ENCODE data around the gene GBGT1.

GBGT1 gene

DNA sequence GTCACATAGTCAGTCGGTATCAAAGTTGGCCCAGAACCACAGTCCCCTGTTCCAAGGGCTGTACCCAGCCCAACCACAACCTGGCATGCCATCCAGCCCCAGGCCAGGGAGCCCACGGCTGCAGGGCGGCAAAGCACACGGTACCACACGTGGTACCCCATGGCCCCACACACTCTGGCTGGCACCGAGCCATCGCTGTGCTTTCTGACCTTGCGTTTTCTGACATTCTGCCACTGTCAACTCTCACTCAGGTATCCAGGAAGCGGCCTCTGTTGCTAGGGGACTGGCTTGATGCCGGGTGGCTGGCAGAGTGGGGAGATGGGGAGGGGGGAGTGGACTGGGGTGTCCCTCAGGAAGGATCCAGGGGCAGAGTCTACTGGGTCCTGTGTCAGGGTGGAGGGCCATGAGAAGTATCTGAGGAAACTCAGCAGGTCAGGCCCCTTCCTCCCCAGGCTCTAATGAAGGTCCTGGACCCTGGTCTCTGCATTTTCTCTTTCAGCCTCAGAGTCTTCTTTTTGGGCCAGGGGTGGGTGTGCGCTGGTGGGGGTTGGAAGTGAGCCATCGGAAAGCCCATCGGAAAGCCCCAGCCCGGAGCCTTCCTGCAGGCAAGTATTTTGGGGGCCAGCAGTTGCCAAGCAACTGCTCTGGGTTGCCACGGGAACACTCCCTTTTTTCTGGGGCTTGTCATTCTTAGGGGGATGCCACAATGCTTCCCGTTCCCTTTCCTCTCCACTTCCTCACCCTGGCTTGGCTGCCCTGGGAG lies 21.7 kb downstream of the GBGT1 start:
- peak; percentile 37 for DNase-seq

DNA sequence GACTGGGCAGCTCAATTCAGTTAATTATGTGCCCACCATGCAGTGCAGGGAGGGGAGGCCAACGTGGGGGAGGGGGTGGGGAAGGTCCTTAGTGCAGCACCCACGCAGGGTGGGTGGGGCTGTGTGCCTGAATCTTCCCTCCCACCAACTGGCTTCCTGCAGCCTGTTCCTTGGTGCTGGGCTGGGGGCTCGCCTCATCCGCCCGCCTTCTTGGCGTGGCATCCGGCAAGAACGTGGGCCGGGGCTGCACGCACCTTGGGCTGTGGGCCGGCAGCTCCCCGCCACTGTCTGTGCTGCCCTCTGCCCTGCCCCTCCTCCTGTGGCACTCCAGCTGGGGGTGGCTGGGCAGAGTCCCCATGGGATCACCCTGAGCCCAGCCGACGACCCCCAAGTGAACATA lies 23.1 kb downstream of the GBGT1 start:
- no peak for DNase-seq

DNA sequence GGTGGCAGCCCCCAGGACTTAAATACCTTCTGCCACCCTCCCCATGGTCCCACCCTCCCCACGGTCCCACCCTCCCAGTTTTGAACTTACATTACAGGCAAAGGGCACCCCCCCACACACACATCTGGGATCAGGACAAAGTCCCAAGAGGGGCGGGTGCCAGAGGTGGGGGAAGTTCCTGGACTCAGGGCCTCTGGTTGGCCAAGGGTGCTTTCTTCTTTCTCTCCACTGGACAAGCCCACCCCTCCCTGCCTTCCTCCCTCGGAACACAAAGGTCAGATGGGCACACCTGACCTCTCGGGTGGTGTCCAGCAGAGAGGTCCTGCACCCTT lies 23.6 kb downstream of the GBGT1 start:
- DNase-seq = no peak

DNA sequence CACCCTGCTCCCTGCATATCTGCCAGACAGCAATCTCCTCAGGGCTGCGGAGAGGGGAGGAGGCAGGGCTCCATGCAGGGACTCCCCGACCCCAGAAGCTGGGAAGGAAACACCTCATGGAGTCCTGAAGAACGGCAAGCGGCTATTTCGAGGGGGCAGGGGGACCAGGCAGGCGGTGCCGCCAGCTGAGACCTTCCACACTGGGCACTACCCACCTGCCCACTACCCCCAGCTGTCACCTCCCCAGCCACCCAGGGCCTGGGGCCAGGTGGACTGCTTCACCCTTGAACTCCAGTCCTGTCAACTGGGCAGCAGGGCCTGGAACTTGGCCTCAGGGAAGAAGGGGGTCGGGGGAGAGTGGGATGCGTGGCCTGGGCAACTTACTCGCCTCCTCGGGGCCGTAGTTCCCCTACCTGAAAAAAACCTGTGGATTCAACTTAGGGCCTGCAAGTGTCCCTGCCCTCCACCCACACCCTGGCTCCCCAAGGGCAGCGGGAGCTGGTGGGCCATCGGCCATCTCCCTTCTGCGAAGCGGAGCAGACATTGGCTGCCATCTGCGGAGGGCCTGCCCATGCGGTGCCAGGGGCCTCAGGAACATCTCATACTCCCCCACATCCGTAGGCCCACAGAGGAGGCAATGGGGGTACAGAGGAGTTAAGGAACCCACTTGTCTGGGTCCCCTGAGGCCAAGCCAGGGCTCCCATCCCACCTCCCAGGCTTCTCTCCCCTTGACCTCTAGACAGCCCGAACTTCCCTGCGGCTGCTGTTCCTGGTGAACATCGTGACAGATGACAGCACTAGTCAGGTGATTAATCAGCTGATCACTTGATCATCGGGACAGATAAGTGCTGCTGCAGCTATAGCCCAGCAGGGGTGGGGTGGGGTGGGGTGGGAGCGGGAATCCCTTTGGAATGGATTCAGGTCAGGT lies 24.2 kb downstream of the GBGT1 start:
- no peak for DNase-seq

DNA sequence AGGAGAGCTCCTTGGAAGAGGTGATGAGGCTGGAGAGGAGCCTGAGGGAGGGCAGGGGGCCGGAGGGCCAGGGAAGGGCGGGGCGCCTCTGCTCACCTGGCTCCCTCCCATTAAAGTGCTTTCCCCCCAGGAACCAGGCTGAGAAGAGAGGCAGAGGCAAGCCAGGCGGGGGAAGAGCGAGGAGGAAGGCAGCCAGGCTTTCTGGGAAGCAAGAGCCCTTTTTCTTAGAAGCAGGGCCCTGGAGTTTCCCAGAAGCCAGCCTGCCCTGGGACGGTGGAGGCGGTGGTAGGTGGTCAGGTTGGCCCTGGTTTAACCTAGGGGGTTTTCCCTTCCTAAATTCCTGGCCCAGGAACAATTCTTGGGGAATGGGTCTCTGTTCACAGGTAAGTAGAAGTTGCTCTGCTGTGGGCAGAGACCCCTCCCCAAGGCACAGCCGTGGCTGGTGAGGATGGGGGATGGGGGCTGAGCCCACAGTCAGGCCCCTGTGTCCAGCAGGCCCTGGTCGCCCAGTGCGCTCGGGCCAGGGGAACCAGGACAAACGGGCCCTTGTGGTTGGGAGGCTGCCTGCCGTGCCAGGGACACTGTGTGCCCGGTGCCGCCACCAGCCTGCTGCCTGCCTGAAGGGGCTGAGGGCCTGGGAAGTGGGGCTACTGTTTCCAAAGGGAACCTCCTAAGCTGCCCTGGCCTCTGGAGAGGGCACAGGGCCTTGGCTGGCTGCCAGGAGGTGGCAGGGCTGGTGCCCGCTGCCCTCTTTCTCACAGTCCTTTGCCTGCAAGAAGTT lies 26.1 kb downstream of the GBGT1 start:
- DNase-seq = no peak

DNA sequence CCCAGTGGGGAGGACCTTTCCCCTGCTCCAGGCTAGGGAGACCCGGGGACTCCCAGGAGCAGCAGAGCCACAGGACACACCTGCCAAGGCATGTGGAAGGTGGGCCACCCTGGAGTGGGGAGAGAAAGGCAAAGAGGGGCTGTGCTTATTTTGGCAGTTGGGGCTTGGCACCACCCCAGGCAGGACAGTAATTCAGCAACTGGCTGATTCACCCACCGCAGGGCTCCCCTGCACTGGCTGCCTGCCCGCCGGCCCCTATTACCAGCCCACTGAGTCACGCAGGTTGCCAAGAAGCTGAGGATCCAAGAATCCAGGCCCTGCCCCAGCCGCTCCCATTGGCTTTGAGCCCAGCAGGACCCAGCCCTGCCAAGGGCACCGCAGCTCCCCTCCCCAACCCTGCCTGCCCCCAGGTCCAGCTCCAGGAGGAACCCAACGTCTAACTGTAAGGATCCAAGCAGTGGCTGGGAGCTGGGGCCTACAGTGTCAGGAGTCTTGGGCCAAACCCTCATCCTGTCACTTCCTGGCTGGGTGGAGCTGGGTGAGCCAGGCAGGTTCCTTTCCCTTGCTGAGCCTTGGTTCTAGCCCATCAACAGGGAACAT lies 28.5 kb downstream of the GBGT1 start:
- no peak for DNase-seq

DNA sequence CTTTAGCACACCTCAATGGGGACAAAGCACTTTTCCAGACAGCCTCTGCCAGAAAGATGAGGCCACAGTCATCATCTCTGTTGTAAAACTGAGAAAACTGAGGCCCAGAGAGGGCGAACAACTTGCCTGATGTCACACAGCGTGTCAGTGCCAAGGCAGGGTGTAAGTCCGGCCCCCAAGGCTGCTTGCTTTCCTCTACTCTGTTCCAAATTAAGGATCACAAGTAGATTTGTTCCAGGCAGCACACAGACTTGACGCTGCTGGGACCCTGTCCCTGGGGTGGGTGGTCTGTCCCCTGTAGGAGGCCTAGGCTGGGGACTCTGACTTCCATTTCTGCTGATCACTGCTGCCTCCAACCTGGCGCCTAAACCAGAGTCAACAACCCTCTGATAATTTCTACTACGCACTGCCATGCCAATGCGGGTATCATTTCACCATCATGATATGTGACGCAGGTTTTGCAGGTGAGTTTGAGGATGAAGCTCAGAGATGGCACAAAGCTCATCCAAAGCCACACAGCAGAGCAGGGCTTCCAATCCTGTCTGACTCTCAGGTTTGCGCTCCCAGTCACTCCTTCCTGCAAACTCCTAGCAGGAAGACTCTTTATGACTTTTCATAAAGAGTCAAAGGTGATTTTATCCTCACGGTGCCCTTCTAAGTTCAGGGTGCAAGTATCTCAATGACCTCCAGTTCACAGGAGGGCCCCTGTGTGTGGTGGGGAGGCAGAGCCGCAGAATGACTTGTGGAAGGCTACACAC lies 29.1 kb downstream of the GBGT1 start:
- no peak for DNase-seq

DNA sequence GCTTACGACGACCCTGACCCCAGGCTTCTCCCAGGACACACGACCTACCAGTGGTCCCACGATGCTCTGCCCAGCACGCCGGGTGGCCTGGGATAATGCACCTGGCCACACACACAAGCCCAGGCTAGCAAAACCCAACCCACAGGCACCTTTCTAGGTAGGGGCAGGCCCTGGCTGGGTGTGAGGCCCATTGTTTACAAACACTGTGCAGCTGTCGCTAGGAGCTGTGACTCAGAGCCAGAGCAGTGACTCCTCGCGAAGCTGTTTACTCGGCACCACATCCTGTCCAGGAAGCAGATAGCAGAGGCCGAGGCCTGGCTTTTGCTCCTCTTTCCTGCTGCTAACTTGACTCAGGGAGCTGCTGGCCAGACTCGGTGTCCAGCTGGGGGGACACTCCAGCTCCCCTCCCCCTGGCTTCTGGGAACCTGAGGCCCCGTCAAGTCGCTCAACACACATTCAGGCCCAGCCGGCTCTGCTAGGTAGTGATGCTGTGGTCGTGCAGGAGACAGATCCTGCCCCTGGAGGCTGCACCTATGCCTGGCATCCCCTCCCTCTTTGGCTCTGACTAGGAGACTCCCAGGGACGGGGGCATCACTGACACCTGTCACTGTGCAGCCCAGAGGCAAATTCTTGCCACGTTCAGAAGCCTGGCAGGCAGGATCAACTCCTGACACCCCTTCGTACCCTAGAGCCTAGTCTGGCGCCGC lies 29.9 kb downstream of the GBGT1 start:
- peak; percentile 53 for DNase-seq

DNA sequence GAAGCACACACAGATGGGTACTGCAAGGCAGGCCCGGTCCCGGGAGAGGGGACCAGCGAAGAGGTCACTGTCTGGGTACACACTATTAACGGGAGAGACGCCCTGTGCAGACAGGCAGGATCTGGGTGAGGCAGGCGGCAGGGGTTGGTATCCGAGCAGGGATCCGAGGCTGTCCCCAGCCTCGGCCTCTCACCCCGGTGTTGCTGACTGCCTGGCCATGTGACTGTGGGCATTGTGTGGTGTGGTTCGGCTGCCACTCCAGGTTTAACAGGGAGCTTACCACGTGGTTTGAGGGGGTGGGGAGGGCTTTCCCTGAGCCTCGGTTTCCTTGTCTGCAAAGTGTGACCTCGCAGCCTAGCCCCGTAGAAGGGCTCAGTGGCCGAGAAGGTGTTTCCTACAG lies 31.5 kb downstream of the GBGT1 start:
- DNase-seq = no peak

DNA sequence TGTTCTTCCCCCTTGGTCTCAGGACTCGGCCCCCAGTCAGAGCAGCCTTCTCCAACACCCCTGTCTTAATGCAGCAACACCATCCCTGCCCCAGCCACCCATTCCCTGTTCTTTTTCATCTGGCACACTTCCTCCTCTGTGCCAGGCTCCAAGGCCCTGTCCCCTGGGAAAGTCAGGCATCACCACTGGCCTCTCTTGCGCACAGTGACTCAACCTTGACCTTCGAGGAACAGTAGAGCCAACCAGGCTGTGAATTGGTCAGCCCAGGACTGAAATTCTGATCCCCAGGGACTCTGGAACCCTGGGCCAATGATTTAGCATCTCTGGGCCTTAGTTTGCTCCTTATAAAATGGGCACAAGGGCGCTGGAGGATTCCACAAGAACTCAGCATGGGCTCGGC lies 32.2 kb downstream of the GBGT1 start:
- DNase-seq = no peak

DNA sequence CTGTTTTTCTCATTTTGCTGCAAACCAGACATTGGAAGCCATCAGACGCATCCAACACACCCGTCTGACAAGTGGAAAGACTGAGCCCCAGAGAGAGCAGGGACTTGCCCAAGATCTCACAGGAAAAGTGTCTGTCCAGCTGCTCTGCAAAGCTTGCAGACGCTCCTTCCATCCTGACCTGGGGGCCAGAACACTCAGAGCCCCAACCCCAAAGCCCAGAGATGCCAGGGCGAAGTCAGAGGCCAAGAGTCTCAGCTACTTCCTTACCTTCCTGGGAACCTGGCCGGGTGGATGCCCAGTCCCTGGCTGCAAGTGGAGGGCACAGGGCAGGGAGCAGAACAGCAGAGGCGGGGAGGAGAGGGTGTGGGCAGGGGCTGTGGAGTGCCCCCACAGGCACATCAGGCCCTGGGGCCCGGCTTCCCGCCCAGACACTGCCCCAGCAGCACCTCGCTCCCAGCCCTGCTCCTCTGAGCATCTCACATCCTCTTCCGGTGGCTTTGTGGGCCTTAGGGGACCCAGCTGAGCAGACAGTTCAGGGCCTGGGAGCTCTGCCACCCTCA lies 32.9 kb downstream of the GBGT1 start:
- DNase-seq = no peak

DNA sequence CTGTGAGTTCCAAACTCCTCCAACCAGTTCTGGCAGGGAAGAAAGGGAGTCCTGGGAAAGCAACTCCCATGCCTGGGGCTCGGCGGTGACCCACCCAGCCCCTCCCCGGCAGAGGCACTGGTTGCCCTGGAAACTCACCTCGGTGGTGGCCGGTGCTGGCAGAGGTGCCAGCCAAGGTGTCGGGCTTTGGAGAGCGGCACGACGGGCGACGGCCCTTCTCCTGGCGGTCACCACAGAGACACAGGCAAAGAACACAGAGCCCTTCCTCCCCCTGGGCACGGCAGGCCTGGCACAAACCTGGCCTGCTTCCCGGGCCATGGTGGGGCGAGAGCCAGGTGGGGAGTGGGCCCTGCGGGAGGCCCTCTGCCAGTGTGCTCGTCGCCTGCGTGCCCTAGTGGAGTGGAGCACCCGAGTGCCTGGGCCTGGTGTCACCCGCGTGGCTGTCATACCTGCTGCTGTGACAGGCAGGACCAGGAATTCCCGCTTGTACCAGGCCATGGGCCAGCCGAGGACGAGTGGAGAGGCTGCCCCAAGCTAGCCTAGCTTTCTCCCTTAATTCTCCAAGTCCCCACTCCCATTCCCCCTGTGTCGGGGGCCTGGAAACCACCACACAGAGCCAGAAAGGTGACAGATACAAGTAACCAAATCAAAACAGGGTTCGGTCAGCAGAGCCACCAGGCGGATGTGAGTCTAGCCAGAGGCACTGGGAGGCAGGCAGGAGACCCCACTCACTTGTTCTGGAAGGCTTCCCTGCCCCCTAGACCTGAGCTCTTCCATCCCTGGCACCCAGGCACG lies 34.5 kb downstream of the GBGT1 start:
- no peak for DNase-seq

DNA sequence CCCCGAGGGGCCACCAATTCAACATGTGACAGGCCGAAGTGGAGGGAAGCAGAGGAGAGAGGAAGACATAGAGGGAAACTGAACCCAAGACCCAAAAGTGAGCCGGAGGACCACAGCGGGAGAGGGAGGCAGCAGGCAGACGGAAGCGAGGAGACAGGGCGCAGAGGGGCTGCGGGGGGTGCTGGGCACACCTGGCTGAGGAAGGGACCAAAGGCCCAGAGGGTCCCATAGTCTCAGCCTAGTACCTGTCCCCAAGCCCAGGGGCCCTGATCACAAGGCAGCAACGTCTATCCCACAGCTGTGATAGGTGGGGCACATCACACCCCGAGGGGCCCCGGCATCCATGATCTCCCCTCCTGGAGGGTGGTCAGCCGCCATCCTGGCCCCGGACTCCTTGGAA lies 35.6 kb downstream of the GBGT1 start:
- no peak for DNase-seq

DNA sequence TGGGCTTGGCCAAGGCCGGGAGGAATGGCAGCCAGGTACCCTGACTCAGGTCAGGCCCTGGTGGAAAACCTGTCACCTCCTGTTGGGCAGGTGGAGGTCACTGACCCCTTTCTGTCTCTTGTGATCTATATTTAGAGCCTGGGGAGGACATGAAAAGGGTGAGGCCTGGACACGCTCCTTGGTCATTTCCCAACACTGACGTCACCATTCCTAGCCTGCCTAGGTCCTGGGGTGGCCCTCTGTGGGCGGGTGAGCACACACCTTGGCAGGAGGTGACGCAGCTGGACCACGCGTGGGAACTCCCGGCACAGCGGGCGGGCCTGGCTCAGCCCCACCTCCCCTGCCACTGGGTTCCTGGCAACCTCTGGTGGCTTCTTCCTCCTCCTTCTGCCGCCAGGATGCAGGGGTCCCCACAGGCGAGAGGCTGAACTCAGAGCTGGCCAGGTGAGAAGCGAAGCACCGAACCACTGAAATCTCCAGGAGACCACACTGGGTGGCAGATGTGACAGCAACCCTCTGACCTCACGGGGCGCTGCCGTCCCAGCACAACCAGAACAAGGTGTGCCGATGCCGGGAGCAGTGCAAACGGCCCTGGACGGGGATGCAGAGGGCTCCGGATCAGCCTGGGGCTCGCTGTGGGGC lies 36.3 kb downstream of the GBGT1 start:
- DNase-seq = no peak

DNA sequence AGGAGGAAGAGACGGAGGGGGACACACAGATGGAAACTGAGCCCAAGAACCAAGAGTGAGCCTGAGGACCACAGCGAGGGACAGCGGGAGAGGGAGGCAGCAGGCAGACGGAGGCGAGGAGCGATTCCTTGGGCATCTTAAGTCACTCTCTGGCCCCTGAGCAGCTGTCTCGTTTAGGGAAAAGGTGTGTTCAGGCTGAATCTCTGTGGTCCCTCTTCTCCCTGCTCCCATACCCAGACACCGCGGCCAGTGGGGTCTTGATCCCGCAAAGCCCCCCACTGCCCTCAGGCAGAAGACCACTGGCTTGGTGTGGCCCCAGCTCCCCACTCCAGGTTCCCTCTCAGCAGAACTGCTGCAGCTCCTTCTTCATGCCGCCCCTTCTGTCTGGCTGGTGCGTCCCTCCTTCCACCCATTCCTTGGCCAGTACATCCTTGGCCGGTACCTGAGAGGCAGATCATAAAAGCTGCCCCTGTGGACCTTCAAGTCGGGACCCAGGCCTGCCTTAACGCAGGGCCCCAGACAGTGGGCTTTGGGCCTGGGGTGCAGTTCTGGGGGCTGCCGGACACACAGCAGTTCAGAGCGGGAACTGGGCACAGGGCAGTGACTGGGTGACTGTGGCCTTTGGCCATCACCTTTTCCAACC lies 36.9 kb downstream of the GBGT1 start:
- DNase-seq = no peak

DNA sequence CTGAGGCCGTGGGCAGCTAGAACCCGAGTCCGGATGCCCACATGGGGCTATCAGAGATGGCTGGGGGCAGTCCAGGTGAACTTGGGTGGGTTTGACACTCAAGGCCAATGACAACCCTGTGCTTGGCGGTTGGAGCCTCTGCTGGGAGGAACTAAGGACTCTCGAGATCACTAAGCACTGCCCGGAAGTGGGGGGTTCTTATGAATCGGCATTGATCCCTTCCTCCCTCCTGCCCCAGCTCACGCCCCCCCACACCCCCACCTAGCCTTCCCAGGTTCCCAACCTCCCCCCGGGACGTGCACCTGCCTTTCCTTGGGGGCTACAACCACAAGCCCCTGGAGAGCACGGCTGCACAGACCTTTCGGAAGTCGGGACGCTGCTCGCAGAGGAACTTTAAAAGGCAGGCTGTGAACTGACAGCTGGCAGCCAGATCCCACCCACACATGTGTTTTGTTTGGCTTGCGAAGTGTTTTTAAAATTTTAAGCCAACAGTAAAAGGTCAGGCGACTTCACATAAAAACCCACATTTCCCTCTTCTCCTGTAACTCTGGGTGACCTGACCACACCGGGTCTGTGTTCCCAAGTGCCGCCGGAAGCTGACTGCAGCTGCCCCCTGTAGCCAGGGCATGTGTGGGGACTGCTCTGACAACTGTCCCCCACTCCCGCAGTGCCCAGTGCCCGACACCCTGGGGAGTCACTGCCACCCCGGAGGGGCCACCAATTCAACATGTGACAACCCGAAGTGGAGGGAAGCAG lies 37.6 kb downstream of the GBGT1 start:
- no peak for DNase-seq

DNA sequence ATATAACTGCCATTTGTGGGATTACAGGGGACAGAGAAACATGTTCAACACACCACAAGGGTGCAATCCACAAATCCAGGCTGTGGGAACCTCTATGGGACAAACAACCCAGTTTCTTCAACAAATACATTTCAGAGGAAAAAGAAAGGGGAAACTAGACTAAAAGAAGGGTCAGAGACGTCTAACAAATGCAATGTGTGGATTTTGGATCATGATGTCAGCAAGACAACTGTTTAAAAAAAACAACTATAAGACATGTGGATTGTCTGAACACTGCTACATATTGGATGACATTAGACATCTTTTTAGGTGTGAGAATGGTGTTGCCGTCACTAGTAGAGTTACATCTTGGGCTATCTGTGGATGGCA lies 38.8 kb downstream of the GBGT1 start:
- no peak for DNase-seq

DNA sequence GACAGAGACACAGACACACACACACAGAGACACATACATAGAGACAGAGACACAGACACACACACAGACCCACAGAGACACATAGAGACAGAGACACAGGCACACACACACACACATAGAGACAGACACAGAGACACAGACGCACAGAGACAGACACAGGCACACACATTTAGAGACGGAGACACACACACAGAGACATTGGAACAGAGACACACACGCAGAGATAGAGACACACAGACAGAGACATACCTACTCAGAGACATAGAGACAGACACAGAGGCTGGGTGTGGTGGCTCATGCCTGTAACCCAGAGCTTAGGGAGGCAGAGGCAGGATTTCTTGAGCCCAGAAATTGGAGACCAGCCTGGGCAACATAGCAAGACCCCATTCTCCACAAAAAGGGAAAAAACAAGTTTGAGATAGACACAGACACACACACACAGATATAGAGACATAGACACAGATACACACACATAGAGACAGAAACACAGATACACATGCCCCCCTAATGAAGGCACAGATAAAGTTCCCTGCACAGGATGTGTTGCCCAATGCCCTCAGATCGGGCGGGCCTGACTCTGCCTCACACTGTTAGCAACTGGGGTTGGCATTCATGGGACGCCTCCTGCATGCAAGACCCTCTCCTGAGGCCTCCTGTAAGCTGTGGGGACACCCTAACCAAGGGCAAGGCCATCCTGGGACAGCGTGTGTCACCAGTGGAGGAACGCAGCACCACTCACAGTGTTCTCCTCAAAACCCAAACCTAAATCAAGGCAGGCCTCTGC lies 39.4 kb downstream of the GBGT1 start:
- DNase-seq = no peak
